ENCODE data around the gene PTRHD1. TPM values are rescaled to one million over a fixed set of nuclear protein-coding genes. Genes with fewer than 3 reads are reported as not detected.

Gene PTRHD1
- total RNA-seq, 1 donor from 2014 or later: 58.3 TPM

DNA sequence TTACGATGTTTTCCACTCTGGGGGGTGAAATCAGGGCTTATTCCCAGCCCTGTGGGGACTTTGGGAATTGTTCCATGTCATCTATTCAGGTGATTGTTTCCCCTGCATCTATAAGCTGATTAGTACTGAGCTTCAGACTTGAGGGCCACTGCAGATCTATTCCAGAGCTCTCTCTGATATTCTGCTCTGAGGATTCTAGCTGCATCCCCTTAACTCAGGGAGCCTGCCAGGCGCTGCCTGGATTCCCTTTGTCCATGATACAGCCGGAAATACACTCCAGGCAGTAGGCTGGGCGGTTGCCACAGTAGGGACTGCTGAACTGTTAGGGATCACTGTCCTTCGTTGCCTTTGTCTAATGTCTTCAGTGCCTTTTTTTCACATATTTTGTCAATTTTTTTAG lies 31.3 kb downstream of the PTRHD1 start:
- H3K4me3 ChIP-seq (ENCODE audit: low read depth, low read length): no peak overlapping the region
- no peak for DNase-seq (ENCODE audit: low read depth)
- TF ChIP-seq CTCF (conservative IDR thresholded peaks at IDR 0.05; ENCODE audit: low read depth, low read length): no peak

DNA sequence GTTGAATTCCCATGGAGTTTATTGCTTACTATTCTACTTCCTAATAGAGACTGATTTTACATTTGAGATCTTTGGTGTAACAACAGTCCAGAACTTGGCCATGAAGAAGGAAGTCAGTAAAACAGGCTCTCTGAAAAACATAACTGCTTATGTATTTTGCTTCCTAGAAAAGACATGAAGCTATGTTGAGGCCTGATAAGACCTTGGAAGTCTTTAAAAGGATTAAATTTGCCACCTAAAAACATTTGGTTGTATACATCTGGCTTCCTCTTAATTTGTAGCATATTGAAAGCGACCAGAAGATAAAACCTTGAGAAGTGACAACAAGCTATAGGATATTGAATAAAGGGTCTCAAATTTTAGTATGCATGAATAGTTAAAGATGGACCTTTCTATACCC lies 36.4 kb downstream of the PTRHD1 start:
- TF ChIP-seq CTCF (conservative IDR thresholded peaks at IDR 0.05; ENCODE audit: low read depth, low read length): no peak
- H3K4me3 ChIP-seq (ENCODE audit: low read depth, low read length): no peak overlapping the region

DNA sequence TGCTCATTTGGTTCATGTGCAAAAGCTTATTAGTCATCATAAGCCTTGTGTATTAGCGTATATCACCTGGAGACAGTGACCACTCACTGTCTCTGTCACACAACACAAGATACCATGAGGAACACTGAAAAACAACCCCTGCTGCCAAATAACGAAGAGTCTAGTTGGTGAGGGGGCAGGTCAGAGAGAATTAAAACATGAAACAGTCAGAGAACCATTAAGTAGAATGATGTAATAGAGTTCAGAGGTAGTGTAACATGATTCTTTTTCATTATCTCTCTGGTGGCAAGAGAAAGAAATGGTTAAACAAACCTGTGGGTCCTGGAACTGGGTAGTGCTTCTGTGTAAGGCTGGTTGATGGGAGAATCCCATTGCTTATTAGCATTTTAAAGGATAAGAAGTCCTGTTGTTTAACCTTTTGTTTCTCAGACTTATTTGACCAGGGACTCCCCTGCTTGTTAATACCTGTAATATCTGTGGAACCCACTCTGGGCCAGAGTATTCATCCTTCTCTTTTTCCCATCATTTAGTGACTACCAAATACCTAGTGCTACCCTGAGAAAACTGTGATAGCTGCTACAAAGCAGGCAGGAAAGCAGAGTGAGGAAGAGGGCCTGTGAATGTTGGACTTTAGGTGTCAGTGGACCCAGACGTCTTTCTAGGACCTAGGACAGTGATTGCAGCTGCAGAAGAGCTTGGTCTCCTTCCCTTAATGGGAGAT lies 38.0 kb downstream of the PTRHD1 start:
- TF ChIP-seq CTCF (conservative IDR thresholded peaks at IDR 0.05; ENCODE audit: low read depth, low read length): no peak
- DNase-seq (ENCODE audit: low read depth): no peak
- no peak overlapping the region for H3K4me3 ChIP-seq (ENCODE audit: low read depth, low read length)

More for the DNA sequence above, 36.4 kb downstream of the PTRHD1 start:
- no peak for DNase-seq (ENCODE audit: low read depth)

DNA sequence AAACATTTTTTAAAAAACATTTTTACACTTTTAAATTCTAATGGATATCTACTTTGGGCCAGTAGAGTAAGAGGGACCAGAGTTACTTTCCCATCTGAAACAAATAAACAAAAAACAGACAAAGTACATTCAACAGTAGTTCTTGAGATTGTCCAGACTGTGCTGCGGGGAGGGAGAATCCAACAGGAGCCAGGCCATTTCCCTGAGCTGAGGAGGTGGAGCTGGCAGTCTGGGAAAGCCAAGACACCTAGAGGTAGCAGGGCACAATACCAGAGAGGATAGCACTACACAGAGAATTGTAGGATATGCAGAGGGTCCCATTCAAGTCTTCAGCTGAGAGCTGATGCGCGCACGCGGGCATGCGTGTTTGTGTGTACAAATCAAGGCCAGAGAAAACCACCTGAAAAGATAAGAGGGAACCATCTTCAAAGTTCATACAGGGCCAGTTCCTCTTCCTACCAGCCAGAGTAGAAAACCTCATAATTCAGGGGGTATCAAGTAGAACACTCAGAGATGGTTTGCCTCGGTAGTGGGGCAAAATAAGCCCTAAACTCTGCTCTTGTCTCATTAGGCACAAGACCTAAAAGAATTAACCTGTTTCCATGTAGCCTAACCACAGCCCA lies 44.0 kb downstream of the PTRHD1 start:
- DNase-seq (ENCODE audit: low read depth): no peak
- TF ChIP-seq CTCF (conservative IDR thresholded peaks at IDR 0.05; ENCODE audit: low read depth, low read length): no peak
- no peak overlapping the region for H3K4me3 ChIP-seq (ENCODE audit: low read depth, low read length)

GRCh38 chr2:24747299-24747698 lies 45.9 kb downstream of the PTRHD1 start:
- H3K4me3 ChIP-seq (ENCODE audit: low read depth, low read length): no peak overlapping the region
- no peak for DNase-seq (ENCODE audit: low read depth)
- TF ChIP-seq CTCF (conservative IDR thresholded peaks at IDR 0.05; ENCODE audit: low read depth, low read length): no peak

DNA sequence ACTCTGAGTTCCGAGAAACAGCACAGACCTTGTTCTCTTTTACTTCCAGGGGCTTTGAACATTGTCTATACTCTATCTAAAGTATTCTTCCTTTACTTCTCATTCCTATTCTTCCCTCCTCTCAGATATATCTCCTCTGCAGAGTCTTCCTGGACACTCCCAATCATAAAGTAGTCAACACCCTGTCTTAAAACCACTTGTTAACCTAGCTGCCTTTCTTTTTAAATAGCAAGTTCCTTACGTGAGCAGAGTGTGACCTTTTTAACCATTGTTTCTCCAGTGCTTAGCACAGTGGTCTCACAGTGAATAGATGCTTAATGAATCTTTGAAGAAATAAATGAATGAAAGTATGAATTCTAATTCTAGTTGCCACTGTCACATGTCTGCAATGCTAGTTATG lies 47.4 kb downstream of the PTRHD1 start:
- DNase-seq (ENCODE audit: low read depth): no peak
- no peak overlapping the region for H3K4me3 ChIP-seq (ENCODE audit: low read depth, low read length)
- TF ChIP-seq CTCF (conservative IDR thresholded peaks at IDR 0.05; ENCODE audit: low read depth, low read length): no peak

DNA sequence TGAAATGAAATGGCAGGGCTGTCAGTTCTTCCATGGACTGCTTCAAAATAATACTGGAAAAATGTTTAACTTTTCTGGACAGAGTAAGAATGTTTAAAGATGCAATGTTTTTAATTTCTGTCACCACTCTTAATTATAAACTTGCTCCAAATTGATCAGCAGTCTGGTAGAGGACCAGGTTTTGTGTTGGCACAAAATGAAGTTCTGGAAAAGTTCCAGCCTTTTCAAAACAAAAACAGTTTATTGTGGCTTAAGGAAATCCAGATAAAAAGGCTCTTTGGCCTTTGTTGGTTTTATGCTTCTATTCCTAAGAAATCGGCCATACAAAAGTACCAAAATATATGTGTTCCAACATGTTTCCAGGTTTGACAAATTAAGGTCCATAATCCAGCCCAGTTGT lies 48.8 kb downstream of the PTRHD1 start:
- no peak overlapping the region for H3K4me3 ChIP-seq (ENCODE audit: low read depth, low read length)
- no peak for TF ChIP-seq CTCF (conservative IDR thresholded peaks at IDR 0.05; ENCODE audit: low read depth, low read length)
- no peak for DNase-seq (ENCODE audit: low read depth)
